ENCODE results near the gene SEMA5B.

SEMA5B gene

DNA sequence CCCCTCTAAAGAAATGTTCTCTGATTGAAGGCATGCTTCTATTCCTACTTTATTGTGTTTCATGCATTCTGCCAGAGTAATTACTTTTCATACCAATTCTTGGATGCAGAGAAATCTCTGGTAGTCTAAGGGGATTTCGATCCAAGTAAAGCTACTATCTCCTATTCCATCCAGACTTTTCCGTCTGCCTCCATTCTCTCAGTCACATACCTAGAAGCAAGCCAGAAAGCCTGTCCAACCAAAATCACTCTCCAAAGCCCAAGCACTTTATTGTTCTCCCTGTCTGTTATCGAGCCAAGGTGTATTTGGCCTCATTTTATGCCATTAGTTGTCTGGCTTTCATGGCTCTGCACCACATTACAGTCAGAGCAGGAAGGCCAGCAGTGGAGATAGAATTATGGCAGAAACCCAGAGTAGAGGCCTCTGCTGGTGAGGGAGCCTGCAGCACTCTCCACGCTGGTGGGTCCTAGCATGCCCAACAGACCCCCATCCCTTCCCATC is 136.8 kb downstream of the SEMA5B start:
- no peak for DNase-seq

DNA sequence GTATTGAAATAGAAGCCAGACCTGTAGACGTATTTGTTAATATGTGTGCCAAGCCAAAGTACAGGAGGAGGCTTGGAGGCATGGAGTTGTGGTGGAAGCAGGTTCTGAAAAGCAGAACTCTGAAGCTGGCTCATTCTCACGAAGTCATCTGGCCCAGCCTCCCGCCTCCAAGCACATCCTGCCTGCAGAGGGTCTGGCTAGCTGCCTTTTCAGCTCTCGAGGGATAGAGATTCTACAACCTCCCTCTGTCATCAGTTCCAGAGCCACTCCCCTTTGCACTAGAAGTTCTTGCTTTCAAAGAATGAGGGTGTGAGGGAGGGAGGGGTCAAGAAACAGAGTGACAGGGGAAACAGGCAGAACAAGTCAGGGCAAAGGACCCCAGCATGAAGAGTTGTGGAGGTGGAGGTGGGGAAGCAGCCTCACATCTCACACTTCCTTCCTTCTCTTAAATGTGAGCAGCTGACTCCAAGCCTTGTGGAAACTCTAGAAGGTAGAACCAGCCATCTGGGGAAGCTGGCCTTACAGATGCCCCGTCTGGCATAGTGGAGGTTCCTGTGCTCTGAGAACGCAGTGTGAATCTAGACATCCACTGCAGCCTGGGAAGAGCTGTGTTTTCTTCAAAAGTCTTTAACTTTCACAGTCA is 137.4 kb downstream of the SEMA5B start:
- DNase-seq: no peak

DNA sequence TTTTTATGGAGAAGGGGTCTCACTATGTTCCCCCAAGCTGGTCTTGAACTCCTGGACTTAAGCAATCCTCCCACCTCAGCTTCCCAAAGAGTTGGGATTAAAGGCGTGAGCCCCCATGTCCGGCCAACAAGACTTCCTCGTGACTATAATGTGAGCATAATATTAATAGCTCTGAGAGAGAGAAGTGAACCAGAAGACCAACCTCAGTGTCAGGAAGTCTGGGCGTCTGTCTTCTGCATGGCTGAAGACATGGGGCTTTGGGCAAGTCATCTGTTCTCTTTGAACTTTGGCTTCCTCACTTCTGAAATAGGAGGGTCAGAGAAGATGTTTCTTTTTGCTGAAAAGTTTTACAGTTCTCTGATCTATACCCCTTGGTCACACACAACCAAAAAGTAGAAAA is 140.6 kb downstream of the SEMA5B start:
- DNase-seq: no peak

DNA sequence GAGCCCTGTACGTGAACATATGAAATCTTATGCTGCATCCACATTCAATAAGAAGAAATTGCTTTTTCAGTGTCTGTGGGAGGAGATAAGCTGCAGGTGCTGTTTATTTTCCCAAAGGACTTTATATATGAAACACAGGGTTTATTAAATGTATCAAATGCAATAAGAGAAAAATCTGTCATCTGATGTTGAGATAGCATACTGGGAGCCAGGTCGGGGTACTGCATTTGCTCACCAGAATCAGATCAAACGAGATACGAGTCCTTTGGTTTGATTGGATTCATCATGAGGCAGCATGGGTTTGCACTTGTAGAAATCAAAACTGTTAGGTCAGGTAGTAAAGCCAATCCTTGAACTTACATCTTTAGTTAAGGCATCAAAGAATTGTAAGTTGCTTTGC is 141.3 kb downstream of the SEMA5B start:
- no peak for DNase-seq

DNA sequence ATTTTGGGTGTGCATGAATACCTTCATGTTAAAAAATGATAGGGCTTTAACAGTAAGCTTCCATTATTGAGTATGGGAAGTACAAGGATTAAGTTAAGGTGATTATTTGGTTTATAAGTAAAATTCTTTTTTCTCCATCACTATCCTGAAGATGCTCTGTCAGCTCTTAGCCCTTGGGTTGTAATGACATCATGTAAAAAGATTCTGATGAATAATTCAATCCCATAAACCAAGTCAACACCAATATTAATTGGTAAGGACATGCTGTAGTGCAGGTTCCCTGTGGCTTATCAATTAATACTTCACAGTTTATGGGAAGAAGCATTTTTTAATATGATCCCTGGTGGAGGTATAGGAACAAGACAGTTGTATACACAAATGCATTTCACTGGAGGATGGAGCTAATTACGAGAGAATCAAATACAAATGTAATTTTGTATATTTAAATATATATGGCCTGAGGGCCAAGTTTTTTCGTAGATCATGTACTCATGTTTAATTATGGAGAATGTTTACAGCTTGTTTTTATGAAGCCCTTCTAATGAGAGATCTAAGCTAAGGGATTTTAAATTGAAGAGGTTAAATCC is 145.1 kb downstream of the SEMA5B start:
- DNase-seq: no peak

DNA sequence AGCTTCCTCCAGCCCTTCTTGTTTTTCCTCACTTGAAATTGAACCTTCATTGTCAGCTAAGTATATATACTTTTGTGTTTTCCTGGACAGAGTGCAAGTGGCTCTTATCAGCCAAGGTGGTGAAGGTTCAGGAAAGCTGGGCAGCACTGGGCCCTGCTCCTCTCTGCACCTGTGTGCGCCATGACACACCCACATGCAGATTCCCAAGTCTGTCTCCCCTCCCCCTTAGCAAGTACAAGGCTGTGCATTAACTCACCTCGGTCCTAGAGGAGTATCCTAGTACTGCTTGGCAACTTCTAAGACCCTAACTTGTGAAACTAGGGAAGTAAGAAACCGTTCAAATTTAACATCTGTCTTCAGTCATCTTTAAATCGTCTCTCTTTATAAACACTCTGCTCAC is 146.9 kb downstream of the SEMA5B start:
- no peak for DNase-seq

DNA sequence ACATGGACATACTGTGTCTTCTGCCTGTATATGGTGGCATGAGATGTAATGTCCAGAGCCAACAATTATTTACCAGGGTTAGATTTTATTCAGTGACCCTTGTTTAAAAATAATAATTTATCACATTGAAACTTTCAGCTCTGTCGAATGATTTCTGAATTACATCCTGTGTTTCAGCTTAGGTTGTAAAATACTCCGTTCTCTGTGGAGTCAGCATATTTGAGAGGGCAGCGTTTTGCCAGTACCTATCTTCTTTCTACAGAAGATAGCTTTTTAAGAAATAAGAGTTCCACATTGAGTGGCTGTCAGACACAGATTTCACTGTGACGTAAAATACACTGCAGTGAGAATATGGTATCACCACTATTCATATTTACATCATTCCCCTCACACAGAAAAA is 147.4 kb downstream of the SEMA5B start:
- DNase-seq: no peak

DNA sequence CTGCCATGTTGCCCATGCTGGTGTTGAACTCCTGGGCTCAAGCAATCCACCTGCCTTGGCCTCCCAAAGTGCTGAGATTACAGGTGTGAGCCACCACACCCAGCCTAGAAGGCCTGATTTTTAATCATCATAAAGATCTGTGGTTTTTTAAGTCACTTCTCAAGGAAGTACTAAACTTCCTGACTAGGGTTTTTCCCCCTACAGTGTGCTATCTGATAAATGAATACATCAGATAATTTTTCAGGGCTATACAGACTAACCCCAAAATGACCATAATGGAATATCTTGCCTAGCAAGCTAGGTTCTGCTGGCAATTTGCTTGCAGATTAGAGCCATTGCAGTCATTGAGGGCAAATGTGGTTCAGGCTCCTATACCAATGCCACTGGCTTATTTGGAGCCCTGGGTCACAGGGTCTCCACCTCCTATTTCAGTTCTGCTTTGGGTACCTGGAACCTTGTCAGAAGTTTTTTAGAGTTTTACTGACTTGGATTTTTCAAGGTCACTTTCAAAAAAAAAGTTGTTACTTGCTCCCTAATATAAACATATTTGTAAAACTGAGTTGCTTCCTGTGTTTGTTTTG is 151.9 kb downstream of the SEMA5B start:
- no peak for DNase-seq

DNA sequence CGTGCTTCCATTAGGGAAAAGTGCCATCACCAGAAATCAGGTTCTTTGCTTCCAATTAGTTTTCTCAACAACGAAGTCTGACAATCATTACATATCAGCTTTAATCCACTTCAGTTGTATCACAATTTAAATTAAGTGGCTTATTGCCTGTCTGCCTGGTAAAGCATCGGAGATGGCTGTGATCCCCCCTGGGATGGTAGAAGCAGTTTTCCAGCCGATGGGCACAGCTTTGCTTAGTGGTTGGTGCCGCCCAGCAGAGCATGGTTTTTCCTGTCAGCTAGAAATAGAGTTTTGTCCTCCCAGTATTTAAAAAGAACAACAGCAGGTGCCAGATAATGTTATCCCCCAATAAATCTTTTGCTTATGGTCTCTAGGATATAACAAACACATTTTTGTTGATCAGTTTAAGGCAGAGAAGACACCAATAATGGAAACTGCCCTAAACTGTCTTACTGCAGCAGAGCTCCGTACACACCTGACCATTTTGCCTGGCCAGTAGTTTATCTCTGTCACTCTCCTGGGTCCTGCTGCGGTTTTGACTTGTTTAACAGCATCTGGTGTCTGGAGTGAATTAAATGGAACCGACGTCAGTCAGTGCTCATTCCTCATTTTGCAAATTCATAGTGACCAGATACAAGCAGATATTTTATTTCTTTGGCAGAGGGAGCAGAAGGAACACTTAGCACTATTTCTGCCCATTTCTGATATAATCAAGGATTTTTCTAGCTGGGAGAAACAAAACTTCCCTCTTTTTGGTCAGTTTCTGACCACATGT is 153.6 kb downstream of the SEMA5B start:
- DNase-seq: no peak

DNA sequence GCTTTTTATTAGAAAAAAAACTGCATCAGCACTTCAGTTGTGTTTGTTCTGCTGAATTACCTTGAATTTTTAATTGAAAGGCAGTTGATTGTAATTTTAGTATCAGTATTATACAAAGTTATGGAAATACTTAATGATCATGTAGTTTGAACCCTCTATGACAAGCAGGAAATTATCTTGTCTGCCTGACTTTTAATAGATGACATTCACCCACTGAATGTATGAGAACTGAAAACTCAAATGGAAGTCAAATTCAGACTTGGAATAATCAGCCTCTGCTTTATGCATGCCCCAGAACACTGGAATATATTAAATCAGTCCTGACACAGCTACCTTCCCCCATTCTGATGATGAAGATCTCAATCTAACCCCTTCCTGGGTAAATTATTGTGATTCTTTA is 159.2 kb downstream of the SEMA5B start:
- DNase-seq: no peak

DNA sequence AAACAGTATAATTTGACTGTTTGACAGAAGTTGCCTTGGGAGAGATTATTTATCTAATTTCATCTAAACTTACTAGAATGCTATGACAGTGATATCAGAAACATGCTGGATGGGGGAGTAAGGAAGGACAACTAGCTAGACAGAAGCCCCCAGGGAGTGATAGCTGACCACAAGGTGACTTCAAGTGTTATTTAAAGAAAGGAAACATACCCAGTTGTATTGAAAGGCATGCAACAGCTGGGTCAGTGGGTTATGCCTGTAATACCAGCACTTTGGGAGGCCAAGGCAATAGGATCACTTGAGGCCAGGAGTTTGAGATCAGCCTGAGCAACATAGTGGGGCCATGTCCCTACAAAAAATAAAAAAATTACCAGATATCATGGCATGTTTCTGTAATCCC is 163.1 kb downstream of the SEMA5B start:
- no peak for DNase-seq

DNA sequence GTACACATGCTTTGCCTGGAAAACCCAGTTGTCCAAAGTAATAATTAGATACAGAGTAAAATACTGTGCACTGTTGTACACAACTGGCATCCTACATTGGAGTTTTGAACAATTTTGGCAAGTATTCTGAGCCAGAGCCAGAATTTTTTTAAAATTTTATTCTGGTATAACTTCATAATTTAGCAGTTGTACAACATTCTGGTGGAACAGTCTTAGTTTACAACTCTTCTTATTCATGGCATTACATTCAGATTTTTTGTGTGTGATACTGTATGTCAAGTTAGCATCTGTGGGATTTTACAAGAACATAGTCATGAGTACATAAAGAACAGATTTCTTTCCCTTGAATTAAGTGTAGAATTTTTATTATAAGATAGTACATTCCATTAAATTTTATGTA is 165.2 kb downstream of the SEMA5B start:
- no peak for DNase-seq

All from cortex of kidney (tissue), 1 donor.